IMR-90 (cell line): ENCODE data around the gene FBXO31. TPM values are rescaled to one million over a fixed set of nuclear protein-coding genes. Genes with fewer than 3 reads are reported as not detected.

ENCODE experiments used
- ATAC-seq: fragments of 200-7000 bp; cut with Tn5 transposase; 2 replicates; pipeline ENCODE4 v1.9.1; 2020; ENCODE audit warnings: low read depth, mild to moderate bottlenecking, moderate library complexity
- BruUV-seq: library from RNA; stranded (reverse); fragments of 400-500 nt; replicated peaks from 2 replicates; lab custom pipeline; 2021; lab: Mats Ljungman, UMichigan
- CTCF ChIA-PET: fragments of 300-600 bp; formaldehyde crosslinking; extraction: SDS; loops from one replicate; lab custom pipeline; 2021; ENCODE audit warnings: antibody characterized with exemption; lab: Yijun Ruan, JAX
- POLR2A ChIA-PET: fragments of 300-600 bp; sonication (Branson Sonifier 250); formaldehyde crosslinking; loops from one replicate; lab custom pipeline; 2022; ENCODE audit warnings: antibody characterized with exemption; ENCODE audit not compliant: unreplicated experiment; lab: Charles Lee
- DNase-seq: peaks from one replicate; pipeline ENCODE4 v3.0.0; 2013
- H2AFZ ChIP-seq: replicated peaks from 2 replicates; pipeline ENCODE3; 2013; ENCODE audit warnings: low read length, mild to moderate bottlenecking; ENCODE audit not compliant: poor library complexity
- H2AK5ac ChIP-seq: 2 replicates; pipeline ENCODE4 v1.6.1; 2013; ENCODE audit warnings: low read depth, low read length, inconsistent platforms
- H2AK9ac ChIP-seq: replicated peaks from 2 replicates; pipeline ENCODE3; 2013; ENCODE audit warnings: mild to moderate bottlenecking, low read depth, low read length, moderate library complexity; ENCODE audit not compliant: poor library complexity
- H2BK120ac ChIP-seq: 2 replicates; pipeline ENCODE4 v1.6.1; 2013; ENCODE audit warnings: low read depth, low read length, inconsistent platforms
- H2BK15ac ChIP-seq: 3 replicates; pipeline ENCODE4 v1.6.1; 2013; ENCODE audit warnings: low read depth, low read length, inconsistent platforms
- H2BK20ac ChIP-seq: 2 replicates; pipeline ENCODE4 v1.6.1; 2013; ENCODE audit warnings: low read depth, mild to moderate bottlenecking, inconsistent platforms, low read length, moderate library complexity
- H2BK5ac ChIP-seq: 2 replicates; pipeline ENCODE4 v1.6.1; 2013; ENCODE audit warnings: mild to moderate bottlenecking, low read depth, low read length, inconsistent platforms; ENCODE audit not compliant: poor library complexity, severe bottlenecking
- H3K14ac ChIP-seq: replicated peaks from 2 replicates; pipeline ENCODE4 v1.6.1; 2013; ENCODE audit warnings: low read depth, low read length, inconsistent platforms
- H3K18ac ChIP-seq: 2 replicates; pipeline ENCODE4 v1.6.1; 2013; ENCODE audit warnings: low read depth, low read length, control low read depth
- H3K23ac ChIP-seq: 2 replicates; pipeline ENCODE4 v1.6.1; 2013; ENCODE audit warnings: low read depth, low read length, inconsistent platforms
- H3K27ac ChIP-seq: 2 replicates; pipeline ENCODE4 v1.5.1; 2013; ENCODE audit warnings: mild to moderate bottlenecking, control low read depth, low read length; ENCODE audit not compliant: insufficient read depth
- H3K27me3 ChIP-seq: 2 replicates; pipeline ENCODE4 v1.6.1; 2013; ENCODE audit warnings: low read length; ENCODE audit not compliant: control insufficient read depth, insufficient read depth
- H3K36me3 ChIP-seq: 2 replicates; pipeline ENCODE4 v1.6.1; 2013; ENCODE audit warnings: low read length, mixed read lengths; ENCODE audit not compliant: control insufficient read depth, insufficient read depth
- H3K4ac ChIP-seq: 2 replicates; pipeline ENCODE4 v1.6.1; 2013; ENCODE audit warnings: low read depth, low read length, inconsistent platforms
- H3K4me1 ChIP-seq: 2 replicates; pipeline ENCODE4 v1.6.1; 2013; ENCODE audit warnings: low read length, mixed read lengths; ENCODE audit not compliant: control insufficient read depth, insufficient read depth
- H3K4me2 ChIP-seq: 2 replicates; pipeline ENCODE4 v1.6.1; 2013; ENCODE audit warnings: low read depth, mild to moderate bottlenecking, control low read depth, low read length, moderate library complexity
- H3K4me3 ChIP-seq: 2 replicates; pipeline ENCODE4 v1.5.1; 2013; ENCODE audit warnings: low read depth, mild to moderate bottlenecking, control low read depth, low read length, moderate library complexity; ENCODE audit not compliant: insufficient read depth
- H3K56ac ChIP-seq: 2 replicates; pipeline ENCODE4 v1.6.1; 2013; ENCODE audit warnings: low read length, inconsistent platforms; ENCODE audit not compliant: insufficient read depth; ENCODE audit errors: extremely low read depth
- H3K79me1 ChIP-seq, 2 experiments: 2 replicates each; pipeline ENCODE4 v1.6.1; 2013; ENCODE audit warnings: low read length in 2 of 2, inconsistent platforms in 1 of 2, low read depth in 1 of 2
- H3K9ac ChIP-seq: 2 replicates; pipeline ENCODE4 v1.6.1; 2013; ENCODE audit warnings: low read depth, low read length, control low read depth
- H3K9me1 ChIP-seq: 2 replicates; pipeline ENCODE4 v1.6.1; 2013; ENCODE audit warnings: low read length, inconsistent platforms; ENCODE audit not compliant: insufficient read depth
- H3K9me3 ChIP-seq: 2 replicates; pipeline ENCODE4 v1.6.1; 2013; ENCODE audit warnings: low read length; ENCODE audit not compliant: control insufficient read depth, insufficient read depth
- H4K20me1 ChIP-seq: 2 replicates; pipeline ENCODE4 v1.6.1; 2013; ENCODE audit warnings: low read length, inconsistent platforms; ENCODE audit not compliant: insufficient read depth
- H4K5ac ChIP-seq: 2 replicates; pipeline ENCODE4 v1.6.1; 2013; ENCODE audit warnings: mild to moderate bottlenecking, low read depth, low read length, control low read depth
- H4K8ac ChIP-seq, 2 experiments: 2 replicates each; pipeline ENCODE4 v1.6.1; 2013; ENCODE audit warnings: low read depth in 2 of 2, low read length in 2 of 2, control low read depth in 1 of 2, inconsistent platforms in 1 of 2
- H4K91ac ChIP-seq: 2 replicates; pipeline ENCODE4 v1.6.1; 2013; ENCODE audit warnings: low read depth, low read length, inconsistent platforms; ENCODE audit not compliant: insufficient read depth
- CEBPB ChIP-seq: IDR thresholded peaks from 2 replicates; pipeline ENCODE4 v1.6.1; 2012; ENCODE audit warnings: low read depth, low read length, improper control_type of control experiment
- MAFK ChIP-seq: IDR thresholded peaks from 2 replicates; pipeline ENCODE4 v1.6.1; 2012; ENCODE audit warnings: low read depth, low read length, improper control_type of control experiment
- POLR2A ChIP-seq: IDR thresholded peaks from 2 replicates; pipeline ENCODE4 v1.6.1; 2012; ENCODE audit warnings: mild to moderate bottlenecking, low read depth, low read length
- whole genome bisulfite sequencing, 2 experiments: methylation state at CpG; one replicate each; pipeline versions ENCODE4 v1.1.5 to v1.1.7; 2013; ENCODE audit warnings: missing lambda C conversion rate in 2 of 2; ENCODE audit not compliant: insufficient read length in 1 of 2; ENCODE audit errors: extremely low coverage in 2 of 2; 5-methylcytosine and 5-hydroxymethylcytosine counted together
- dilution Hi-C: fragments of 300-500 bp; cut with HindIII; formaldehyde crosslinking; loops from one replicate; pipeline ENCODE4 v1.14.3; 2018; ENCODE audit warnings: low sequenced_read_pairs; ENCODE audit not compliant: unreplicated experiment
- in situ Hi-C: fragments of 300-500 bp; cut with MboI; formaldehyde crosslinking; loops from 3 replicates; pipeline ENCODE4 v1.14.3; 2019; ENCODE audit warnings: low sequenced_read_pairs, inconsistent platforms, mixed read lengths
- intact Hi-C: fragments of 100-400 bp; cut with micrococcal nuclease; formaldehyde crosslinking; loops from 2 replicates; pipeline ENCODE4 v1.10.0; 2022
- polyA plus RNA-seq, 3 experiments: library from polyadenylated mRNA; depleted of rRNA; stranded (reverse); fragments of >200 nt; gene quantifications; 2 replicates each; pipeline ENCODE4 v1.2.3, GENCODE V29; 2012; ENCODE audit warnings: low replicate concordance in 1 of 3
- total RNA-seq: library from RNA; depleted of rRNA; stranded (reverse); fragments of >200 nt; gene quantifications from 2 replicates; pipeline ENCODE4 v1.2.3, GENCODE V29; 2012

The FBXO31 gene
- total and polyA plus RNA-seq, 2 of the 4 experiments (the other 2 are of a cell fraction): 10.4 to 16.9 TPM

- Histone ChIP-seq H2AFZ (no peak overlapping the region), H3K9ac (no peak overlapping the region), H2BK15ac (no peak overlapping the region), H4K20me1 (peaks cover 60% of the 10 kb centered on the region), H2AK9ac (no peak overlapping the region), H4K8ac (no peak overlapping the region), H2BK20ac (no peak overlapping the region), H3K9me3 (no peaks in the 10 kb centered on the region), H3K14ac (no peak overlapping the region), H3K4me3 (no peak overlapping the region), H3K4me1 (peaks cover 8% of the 10 kb centered on the region), H3K27me3 (no peaks in the 10 kb centered on the region), H3K4ac (no peak overlapping the region), H2BK120ac (no peak overlapping the region), H2BK5ac (no peak overlapping the region), H3K79me1 (peaks cover 30 to 82% of the 10 kb centered on the region in 2 experiments), H4K91ac (no peak overlapping the region), H3K18ac (no peak overlapping the region), H3K36me3 (peaks cover 8% of the 10 kb centered on the region; the same call in 1 of the 2 replicates), H3K27ac (no peak overlapping the region), H4K5ac (no peak overlapping the region), H3K4me2 (no peak overlapping the region), H3K56ac (no peak overlapping the region), H3K9me1 (peaks cover 19% of the 10 kb centered on the region), H2AK5ac (no peak overlapping the region), H3K23ac (no peak overlapping the region)
- DNase-seq: no peak
- in situ Hi-C loops: no loop called here
- no peak for ATAC-seq
- dilution Hi-C loops: no loop called here
- intact Hi-C loops: no loop called here
- TF ChIP-seq CEBPB (no peak), POLR2A (no peak), MAFK (no peak)
- ChIA-PET POLR2A (no interaction called here), CTCF (no interaction called here)
- BruUV-seq: no TSS peak
- WGBS, 2 experiments: 81% methylated on average over 3 of the region's 4 CpGs; no CpG with 5 or more reads in 1 of the 2 experiments
Observed at GRCh38 chr16:87366288-87366687, 17.3 kb downstream of the FBXO31 start.
